B cell (primary cell): ENCODE measurements around the gene PITHD1. TPM values are rescaled to one million over a fixed set of nuclear protein-coding genes. Genes with fewer than 3 reads are reported as not detected.

ENCODE experiments used
- ATAC-seq: fragments of 200-7000 bp; cut with Tn5 transposase; one replicate; pipeline ENCODE4 v1.10.0; 2021; ENCODE audit warnings: low read depth, mild to moderate bottlenecking, moderate number of reproducible peaks, moderate library complexity
- CTCF ChIA-PET: fragments of 350-600 bp; sonication (Branson Sonifier 250); formaldehyde crosslinking; loops from one replicate; lab custom pipeline; 2021; ENCODE audit warnings: antibody characterized with exemption, inconsistent platforms; lab: Charles Lee
- POLR2A ChIA-PET: fragments of 350-600 bp; sonication (Branson Sonifier 250); formaldehyde crosslinking; loops from one replicate; lab custom pipeline; 2021; ENCODE audit warnings: antibody characterized with exemption; lab: Charles Lee
- DNase-seq: peaks from one replicate; pipeline ENCODE4 v3.0.0; 2013
- H2AFZ ChIP-seq: 2 replicates; pipeline ENCODE4 v1.6.1; 2012; ENCODE audit warnings: mild to moderate bottlenecking, low read depth, low read length; ENCODE audit not compliant: insufficient read depth, poor library complexity, severe bottlenecking
- H3K27ac ChIP-seq, 2 donors: 1 replicate in 1 of 2; 2 replicates in 1 of 2; pipeline ENCODE4 v1.5.1; 2012 to 2013; ENCODE audit warnings: low read length in 2 of 2, mild to moderate bottlenecking in 2 of 2, moderate library complexity in 1 of 2
- H3K27me3 ChIP-seq, 4 experiments: fragments of 200-600 bp in 1 of 4; sonication (generic) in 1 of 4; replicated peaks in 1 of 4; 1 replicate in 2 of 4; 2 replicates in 2 of 4; pipeline versions ENCODE4 v1.6.1 to v1.7.0; 2013 to 2016; ENCODE audit warnings: low read length in 3 of 4, mild to moderate bottlenecking in 2 of 4, mixed read lengths in 1 of 4, moderate library complexity in 1 of 4; ENCODE audit not compliant: insufficient read depth in 4 of 4, control insufficient read depth in 3 of 4; ENCODE audit errors: control extremely low read depth in 1 of 4
- H3K36me3 ChIP-seq, 2 experiments: replicated peaks in 1 of 2; 1 replicate in 1 of 2; 2 replicates in 1 of 2; pipeline versions ENCODE4 v1.6.1 to v1.7.1; 2013; ENCODE audit warnings: low read length in 1 of 2; ENCODE audit not compliant: insufficient read depth in 2 of 2, control insufficient read depth in 1 of 2; ENCODE audit errors: control extremely low read depth in 1 of 2, extremely low read depth in 1 of 2
- H3K4me1 ChIP-seq, 2 donors: fragments of 200-600 bp in 1 of 2; sonication (generic) in 1 of 2; 1 replicate in 1 of 2; 2 replicates in 1 of 2; pipeline versions ENCODE4 v1.5.1 to v1.6.1; 2013 to 2017; ENCODE audit warnings: low read length in 2 of 2; ENCODE audit not compliant: control insufficient read depth in 2 of 2, insufficient read depth in 2 of 2
- H3K4me2 ChIP-seq: replicated peaks from 2 replicates; pipeline ENCODE3; 2012; ENCODE audit warnings: mild to moderate bottlenecking, low read depth, low read length; ENCODE audit not compliant: poor library complexity, severe bottlenecking
- H3K4me3 ChIP-seq, 5 experiments: fragments of 200-600 bp in 1 of 5; sonication (generic) in 1 of 5; 1 replicate in 3 of 5; 2 replicates in 2 of 5; pipeline versions ENCODE4 v1.5.1 to v1.7.0; 2011 to 2016; ENCODE audit warnings: low read length in 4 of 5, mild to moderate bottlenecking in 4 of 5, low read depth in 2 of 5, control low read depth in 1 of 5, moderate library complexity in 1 of 5; ENCODE audit not compliant: insufficient read depth in 1 of 5; ENCODE audit errors: control extremely low read depth in 1 of 5, extremely low read depth in 1 of 5
- H3K79me2 ChIP-seq: fragments of 200-600 bp; sonication (generic); one replicate; pipeline ENCODE4 v1.6.0; 2016; ENCODE audit warnings: low read length; ENCODE audit not compliant: control insufficient read depth, insufficient read depth
- H3K9ac ChIP-seq: fragments of 200-600 bp; sonication (generic); 2 replicates; pipeline ENCODE4 v1.6.1; 2017; ENCODE audit warnings: mild to moderate bottlenecking, low read length, moderate library complexity
- H3K9me3 ChIP-seq, 3 donors: one replicate each; pipeline versions ENCODE4 v1.6.1 to v1.7.1; 2013; ENCODE audit warnings: low read length in 2 of 3; ENCODE audit not compliant: control insufficient read depth in 2 of 3, insufficient read depth in 1 of 3; ENCODE audit errors: control extremely low read depth in 1 of 3
- H4K20me1 ChIP-seq: 2 replicates; pipeline ENCODE4 v1.6.0; 2012; ENCODE audit warnings: mild to moderate bottlenecking, low read length; ENCODE audit not compliant: insufficient read depth, control insufficient read depth, poor library complexity, severe bottlenecking
- H3K27ac Mint-ChIP-seq: one replicate; pipeline ENCODE4 v1.8.0; 2021; ENCODE audit warnings: mixed read lengths
- H3K27me3 Mint-ChIP-seq: one replicate; pipeline ENCODE4 v1.8.0; 2021; ENCODE audit warnings: mixed read lengths
- H3K4me1 Mint-ChIP-seq: one replicate; pipeline ENCODE4 v1.8.0; 2021; ENCODE audit warnings: mixed read lengths
- H3K4me3 Mint-ChIP-seq: one replicate; pipeline ENCODE4 v1.8.0; 2021; ENCODE audit warnings: mixed read lengths
- H3K9me3 Mint-ChIP-seq: one replicate; pipeline ENCODE4 v1.8.0; 2022; ENCODE audit warnings: mixed read lengths; ENCODE audit not compliant: insufficient read depth
- EZH2 ChIP-seq: IDR thresholded peaks from 2 replicates; pipeline ENCODE4 v1.6.1; 2012; ENCODE audit warnings: borderline replicate concordance, low read depth, mild to moderate bottlenecking, moderate library complexity, low read length; ENCODE audit not compliant: insufficient read depth, poor library complexity, severe bottlenecking
- WGBS: methylation state at CpG from one replicate; pipeline ENCODE4 v1.1.5; 2013; ENCODE audit warnings: missing lambda C conversion rate; ENCODE audit not compliant: insufficient coverage; 5-methylcytosine and 5-hydroxymethylcytosine counted together
- intact Hi-C: fragments of 100-400 bp; cut with micrococcal nuclease; formaldehyde crosslinking; loops from one replicate; pipeline ENCODE4 v1.10.0; 2022
- polyA plus RNA-seq: library from polyadenylated mRNA; depleted of rRNA; stranded (reverse); fragments of >200 nt; gene quantifications from 2 replicates; pipeline ENCODE4 v1.2.3, GENCODE V29; 2012
- total RNA-seq, 2 donors: library from RNA; stranded (reverse); fragments of 120-200 nt in 1 of 2; gene quantifications; 1 replicate in 1 of 2; 2 replicates in 1 of 2; pipeline versions ENCODE4 v1.2.3 to v1.2.4, GENCODE V29; 2013 to 2022
- TF ChIP-seq, protein P1 (sequence below): fragments of 200-600 bp; IDR thresholded peaks from one replicate; pipeline ENCODE4 v1.8.0; 2022; ENCODE audit warnings: antibody characterized with exemption, mild to moderate bottlenecking

Gene PITHD1
- total and polyA plus RNA-seq, 2 donors (not counting 1 experiment from before 2014, with no cell fraction given), result 32.4 to 62.2 TPM

DNA sequence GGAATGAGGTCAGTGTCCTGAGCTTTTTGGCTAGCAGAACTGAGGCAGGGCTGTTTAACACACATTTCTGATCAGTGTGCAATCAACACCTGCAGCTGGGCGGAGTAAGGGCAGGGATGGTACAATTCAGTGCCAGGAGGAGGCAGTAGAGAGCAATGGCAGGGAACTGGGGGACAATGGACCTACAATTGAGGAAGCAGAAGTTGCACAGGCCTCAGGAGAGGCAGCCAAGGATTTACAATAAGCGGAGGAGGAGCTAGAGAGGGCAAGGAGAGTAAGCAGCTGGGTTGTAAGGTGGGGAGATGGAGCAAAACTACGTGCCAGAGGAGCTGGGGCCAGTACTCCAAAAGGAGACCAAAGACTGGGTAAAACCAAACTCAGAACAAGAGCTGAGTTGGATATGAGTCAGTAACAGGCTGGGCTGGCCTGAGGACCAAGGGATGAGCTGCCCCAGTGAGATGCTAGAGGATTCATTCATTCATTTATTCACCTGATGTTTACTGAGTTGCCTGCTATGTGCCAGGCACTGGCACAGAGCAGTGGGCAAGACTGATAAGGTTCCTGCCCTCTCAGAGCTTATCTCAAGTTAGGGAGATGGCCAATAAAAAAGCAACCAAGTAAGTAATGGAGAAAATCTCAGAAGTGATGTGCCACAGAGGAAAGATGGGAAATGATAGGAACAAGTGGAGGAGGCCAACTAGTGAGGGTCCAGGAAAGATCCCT is 32.8 kb downstream of the PITHD1 start:
- H3K27me3 ChIP-seq, result no peaks in the 10 kb centered on the region
- no peak overlapping the region for H3K4me3 Mint-ChIP-seq
- H3K27ac Mint-ChIP-seq, result peak overlapping the region; percentile 56
- H2AFZ ChIP-seq, result peak overlapping the region; percentile 35
- peak overlapping the region; percentile 43 for H3K4me2 ChIP-seq
- no peaks in the 10 kb centered on the region for H4K20me1 ChIP-seq
- POLR2A ChIA-PET, result interaction anchor here (0.6 to 1.9 kb wide), 9 partner anchors 14 to 106 kb away, joined by 3 to 9 read pairs (median 4); partner anchors contain the start of genes FUCA1 and HMGCL
- H3K9me3 Mint-ChIP-seq, result no peaks in the 10 kb centered on the region
- peak; percentile 84 for ATAC-seq
- H3K4me1 Mint-ChIP-seq, result peaks cover 26% of the 10 kb centered on the region
- no peak overlapping the region for H3K9ac ChIP-seq
- DNase-seq, result peak; percentile 88
- no peaks in the 10 kb centered on the region for H3K27me3 Mint-ChIP-seq
- peaks cover 18 to 21% of the 10 kb centered on the region in 2 donors for H3K4me1 ChIP-seq
- 15% methylated on average over 2 of the region's 3 CpGs for WGBS
- intact Hi-C loops, result loop anchor here (1.0 to 5.0 kb wide), 3 partner anchors 28 to 43 kb away; partner anchors contain the start of gene PITHD1
- CTCF ChIA-PET, result interaction anchor here (0.7 to 6.8 kb wide), 51 partner anchors 9 to 607 kb away, joined by 3 to 199 read pairs (median 6); partner anchors contain the start of genes CNR2, FUCA1, GALE and HMGCL
- H3K36me3 ChIP-seq, result peaks cover 4 to 39% of the 10 kb centered on the region in 2 experiments
- H3K79me2 ChIP-seq, result no peaks in the 10 kb centered on the region
- no peaks in the 10 kb centered on the region for H3K9me3 ChIP-seq
- TF ChIP-seq, protein P1, sequence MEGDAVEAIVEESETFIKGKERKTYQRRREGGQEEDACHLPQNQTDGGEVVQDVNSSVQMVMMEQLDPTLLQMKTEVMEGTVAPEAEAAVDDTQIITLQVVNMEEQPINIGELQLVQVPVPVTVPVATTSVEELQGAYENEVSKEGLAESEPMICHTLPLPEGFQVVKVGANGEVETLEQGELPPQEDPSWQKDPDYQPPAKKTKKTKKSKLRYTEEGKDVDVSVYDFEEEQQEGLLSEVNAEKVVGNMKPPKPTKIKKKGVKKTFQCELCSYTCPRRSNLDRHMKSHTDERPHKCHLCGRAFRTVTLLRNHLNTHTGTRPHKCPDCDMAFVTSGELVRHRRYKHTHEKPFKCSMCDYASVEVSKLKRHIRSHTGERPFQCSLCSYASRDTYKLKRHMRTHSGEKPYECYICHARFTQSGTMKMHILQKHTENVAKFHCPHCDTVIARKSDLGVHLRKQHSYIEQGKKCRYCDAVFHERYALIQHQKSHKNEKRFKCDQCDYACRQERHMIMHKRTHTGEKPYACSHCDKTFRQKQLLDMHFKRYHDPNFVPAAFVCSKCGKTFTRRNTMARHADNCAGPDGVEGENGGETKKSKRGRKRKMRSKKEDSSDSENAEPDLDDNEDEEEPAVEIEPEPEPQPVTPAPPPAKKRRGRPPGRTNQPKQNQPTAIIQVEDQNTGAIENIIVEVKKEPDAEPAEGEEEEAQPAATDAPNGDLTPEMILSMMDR, result peak; percentile 83
- TF ChIP-seq EZH2, result no peak
- peak overlapping the region; percentile 16 to 35 for H3K27ac ChIP-seq
- no peak overlapping the region for H3K4me3 ChIP-seq

DNA sequence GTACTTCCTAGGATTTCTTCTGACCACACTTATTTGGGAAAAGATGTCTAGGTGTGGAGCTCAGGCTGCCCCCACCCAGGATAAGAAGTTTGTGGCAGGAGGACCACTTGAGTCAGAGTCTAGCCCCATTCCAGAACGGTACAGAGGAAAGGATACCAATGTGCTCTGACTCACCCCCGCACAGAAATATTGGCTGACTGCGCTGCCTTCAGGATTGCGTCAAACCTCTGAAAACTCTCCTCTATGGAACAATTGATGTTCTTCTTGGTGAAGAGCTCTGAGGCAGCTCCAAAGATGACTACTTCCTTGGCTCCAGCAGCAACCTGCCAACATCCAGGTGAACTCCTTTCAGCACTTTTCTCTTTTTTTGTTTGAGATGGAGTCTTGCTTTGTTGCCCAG is 35.8 kb downstream of the PITHD1 start:
- Histone ChIP-seq H3K4me2 (no peak overlapping the region), H2AFZ (no peak overlapping the region), H3K9ac (no peak overlapping the region), H3K36me3 (peaks cover 17 to 43% of the 10 kb centered on the region in 2 experiments), H4K20me1 (no peaks in the 10 kb centered on the region), H3K4me1 (peaks cover 18 to 21% of the 10 kb centered on the region in 2 donors), H3K9me3 (no peaks in the 10 kb centered on the region), H3K79me2 (no peaks in the 10 kb centered on the region), H3K27me3 (no peaks in the 10 kb centered on the region), H3K27ac (no peak overlapping the region), H3K4me3 (no peak overlapping the region)
- DNase-seq (no peak), ATAC-seq (no peak)
- POLR2A ChIA-PET, result no interaction called here
- no peak overlapping the region for H3K27ac Mint-ChIP-seq
- H3K4me3 Mint-ChIP-seq, result no peak overlapping the region
- TF ChIP-seq EZH2, result no peak
- TF ChIP-seq, protein P1, result no peak
- no peaks in the 10 kb centered on the region for H3K9me3 Mint-ChIP-seq
- CTCF ChIA-PET, result interaction anchor here (1.0 to 6.8 kb wide), 4 partner anchors 43 to 103 kb away, joined by 3 to 199 read pairs (median 8); no protein-coding TSS in a partner anchor
- intact Hi-C loops, result loop anchor here (5.0 kb wide), 1 partner anchor 37 kb away; the partner anchor contains the start of gene PITHD1
- peaks cover 26% of the 10 kb centered on the region for H3K4me1 Mint-ChIP-seq
- 80% methylated on average over 1 of the region's 4 CpGs for WGBS
- no peaks in the 10 kb centered on the region for H3K27me3 Mint-ChIP-seq
